ENCODE results near the gene C16orf96. TPM values are rescaled to one million over a fixed set of nuclear protein-coding genes. Genes with fewer than 3 reads are reported as not detected.

C16orf96 gene
- total RNA-seq, 1 donor from 2014 or later: 0.41 TPM

- no peak for FAIRE-seq
- no peak for DNase-seq (ENCODE audit: low spot score in 2 of 2)
These were observed 81.5 kb downstream of the C16orf96 start for GRCh38 chr16:4637501-4638166.

GRCh38 chr16:4639899-4640509 lies 83.9 kb downstream of the C16orf96 start:
- DNase-seq (ENCODE audit: low spot score in 2 of 2) (no peak), FAIRE-seq (no peak)

- no peak for DNase-seq (ENCODE audit: low spot score in 2 of 2)
- no peak for FAIRE-seq
These were observed 84.6 kb downstream of the C16orf96 start for GRCh38 chr16:4640572-4641305.

- no peak for DNase-seq (ENCODE audit: low spot score in 2 of 2)
- FAIRE-seq: no peak
These were observed 85.2 kb downstream of the C16orf96 start for GRCh38 chr16:4641306-4641687.

GRCh38 chr16:4641895-4642294 lies 85.8 kb downstream of the C16orf96 start:
- DNase-seq (ENCODE audit: low spot score in 2 of 2) (no peak), FAIRE-seq (no peak)

GRCh38 chr16:4646773-4647643 lies 90.9 kb downstream of the C16orf96 start:
- FAIRE-seq (no peak), DNase-seq (ENCODE audit: low spot score in 2 of 2) (no peak)

- DNase-seq (ENCODE audit: low spot score in 2 of 2): no peak
- FAIRE-seq: no peak
These were observed 91.5 kb downstream of the C16orf96 start for GRCh38 chr16:4647644-4647980.

- DNase-seq (ENCODE audit: low spot score in 2 of 2) (no peak), FAIRE-seq (no peak)
These were observed 92.8 kb downstream of the C16orf96 start for GRCh38 chr16:4648917-4649316.

GRCh38 chr16:4649744-4650442 lies 93.8 kb downstream of the C16orf96 start:
- DNase-seq (ENCODE audit: low spot score in 2 of 2): no peak
- FAIRE-seq: no peak

Small RNA genes within 50 kb of the gene (small RNA-seq; reads per million reads assigned to genes)
- gene RN7SL850P: not detected

Other genes with a start within 250 kb of the C16orf96 start
- gene GLIS2, start 240.3 kb upstream of the C16orf96 start, total RNA-seq: 8.6 TPM
- gene PAM16, start 205.0 kb upstream of the C16orf96 start, total RNA-seq: 28.5 TPM
- 1.6 TPM for gene VASN, start 184.5 kb upstream of the C16orf96 start, total RNA-seq
- gene CORO7, start 139.7 kb upstream of the C16orf96 start, total RNA-seq: 39.1 TPM
- 42.8 TPM for gene DNAJA3, start 130.5 kb upstream of the C16orf96 start, total RNA-seq
- gene NMRAL1, start 81.7 kb upstream of the C16orf96 start, total RNA-seq: 62.0 TPM
- gene HMOX2, start 79.9 kb upstream of the C16orf96 start, total RNA-seq: 39.5 TPM
- gene CDIP1, start 17.6 kb upstream of the C16orf96 start, total RNA-seq: 9.8 TPM
- 1.6 TPM for gene UBALD1, start 58.5 kb downstream of the C16orf96 start, total RNA-seq
- gene MGRN1, start 68.5 kb downstream of the C16orf96 start, total RNA-seq: 33.4 TPM
- gene NUDT16L1, start 137.2 kb downstream of the C16orf96 start, total RNA-seq: 34.6 TPM
- 26.1 TPM for gene ANKS3, start 177.9 kb downstream of the C16orf96 start, total RNA-seq
- 1.2 TPM for gene DNAAF8, start 178.2 kb downstream of the C16orf96 start, total RNA-seq
- gene ZNF500, start 210.8 kb downstream of the C16orf96 start, total RNA-seq: 7.7 TPM
- not detected for gene SEPTIN12, start 232.0 kb downstream of the C16orf96 start, total RNA-seq
- not detected for gene SMIM22, start 239.0 kb downstream of the C16orf96 start, total RNA-seq
- gene ROGDI, start 246.3 kb downstream of the C16orf96 start, total RNA-seq: 45.7 TPM

Measured in frontal cortex (tissue), 4 donors.